Measurements from ENCODE around the gene RNASEH2C.
"Not testable (repeated sequence)": the region's sequence is repeated elsewhere in the genome, so short reads cannot be mapped to it uniquely, and the experiment has no call there.

Gene RNASEH2C

DNA sequence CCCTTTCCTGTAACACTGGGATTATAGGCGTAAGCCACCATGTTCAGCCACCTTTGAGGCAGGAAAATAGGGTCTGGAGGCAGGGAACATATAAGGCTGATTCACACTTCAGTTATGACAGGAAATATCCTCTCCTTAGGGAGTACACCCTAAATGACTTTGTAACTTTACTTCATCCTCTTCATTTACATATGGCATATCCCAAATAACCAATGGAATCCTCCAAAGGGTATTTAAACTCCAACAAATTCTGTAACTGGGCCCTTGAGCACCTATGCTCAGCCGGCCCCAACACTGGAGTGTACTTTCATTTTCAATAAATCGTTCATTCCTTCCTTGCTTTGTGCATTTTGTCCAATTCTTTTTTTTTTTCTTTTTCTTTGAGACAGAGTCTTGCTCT lies 10.2 kb downstream of the RNASEH2C start:
- no peaks in the 10 kb centered on the region for H3K9me3 ChIP-seq (ENCODE audit: control insufficient read depth in 1 of 2, low read length in 2 of 2)
- no peak overlapping the region for H3K4me3 ChIP-seq (ENCODE audit: low read depth in 1 of 2, low read length in 2 of 2)
- H3K36me3 ChIP-seq (ENCODE audit: control insufficient read depth in 1 of 2, insufficient read depth in 2 of 2, low read length in 2 of 2), result peaks cover 19 to 24% of the 10 kb centered on the region in 2 donors
- H3K27ac ChIP-seq (ENCODE audit: low read depth, low read length), result no peak overlapping the region
- no peak overlapping the region for H3K9ac ChIP-seq (ENCODE audit: low read depth in 1 of 2, low read length in 2 of 2)
- H3K27me3 ChIP-seq (ENCODE audit: control insufficient read depth in 1 of 2, insufficient read depth in 2 of 2, low read length in 2 of 2), result no peaks in the 10 kb centered on the region
- peaks cover 5 to 8% of the 10 kb centered on the region in 2 donors for H3K4me1 ChIP-seq (ENCODE audit: control insufficient read depth in 1 of 2, insufficient read depth in 2 of 2, low read length in 2 of 2)

DNA sequence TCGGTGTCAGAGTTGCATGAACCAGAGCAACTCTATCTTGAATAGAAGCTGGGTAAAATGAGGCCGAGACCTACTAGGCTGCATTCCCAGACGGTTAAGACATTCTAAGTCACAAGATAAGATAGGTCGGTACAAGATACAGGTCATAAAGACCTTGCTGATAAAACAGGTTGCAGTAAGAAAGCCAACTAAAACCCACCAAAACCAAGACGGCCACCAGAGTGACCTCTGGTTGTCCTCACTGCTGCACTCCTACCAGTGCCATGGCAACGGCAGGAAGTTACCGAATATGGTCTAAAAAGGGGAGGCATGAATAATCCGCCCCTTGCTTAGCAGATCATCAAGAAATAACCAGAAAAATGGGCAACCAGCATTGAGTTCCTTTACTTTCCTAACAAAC lies 10.9 kb downstream of the RNASEH2C start:
- peaks cover 12 to 16% of the 10 kb centered on the region in 2 donors for H3K36me3 ChIP-seq (ENCODE audit: control insufficient read depth in 1 of 2, insufficient read depth in 2 of 2, low read length in 2 of 2)
- H3K4me3 ChIP-seq (ENCODE audit: low read depth in 1 of 2, low read length in 2 of 2), result no peak overlapping the region
- H3K27ac ChIP-seq (ENCODE audit: low read depth, low read length), result no peak overlapping the region
- H3K9me3 ChIP-seq (ENCODE audit: control insufficient read depth in 1 of 2, low read length in 2 of 2), result no peaks in the 10 kb centered on the region
- H3K4me1 ChIP-seq (ENCODE audit: control insufficient read depth in 1 of 2, insufficient read depth in 2 of 2, low read length in 2 of 2), result peaks cover 5 to 8% of the 10 kb centered on the region in 2 donors
- no peak overlapping the region for H3K9ac ChIP-seq (ENCODE audit: low read depth in 1 of 2, low read length in 2 of 2)
- no peaks in the 10 kb centered on the region for H3K27me3 ChIP-seq (ENCODE audit: control insufficient read depth in 1 of 2, insufficient read depth in 2 of 2, low read length in 2 of 2)

DNA sequence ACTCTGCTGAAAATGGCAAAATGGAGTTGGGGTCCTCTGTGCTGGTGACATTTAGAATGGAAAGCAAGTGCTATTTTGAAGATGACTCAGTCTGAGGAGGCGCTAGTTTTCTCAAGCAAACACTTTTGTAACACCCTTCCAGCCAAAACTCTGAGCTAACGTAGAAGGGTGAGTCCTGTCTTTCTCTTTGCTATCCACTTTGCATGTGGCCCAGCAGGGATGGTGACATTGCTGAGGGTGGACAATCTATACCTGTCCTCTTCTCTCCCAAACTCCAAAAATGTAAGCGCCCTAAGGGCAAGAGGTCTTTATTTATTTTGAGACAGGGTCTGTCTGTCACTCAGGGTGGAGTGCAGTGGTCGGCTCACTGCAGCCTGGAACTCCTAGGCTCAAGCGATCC lies 12.1 kb downstream of the RNASEH2C start:
- peaks cover 2 to 4% of the 10 kb centered on the region in 2 donors for H3K36me3 ChIP-seq (ENCODE audit: control insufficient read depth in 1 of 2, insufficient read depth in 2 of 2, low read length in 2 of 2)
- no peaks in the 10 kb centered on the region for H3K9me3 ChIP-seq (ENCODE audit: control insufficient read depth in 1 of 2, low read length in 2 of 2)
- no peaks in the 10 kb centered on the region for H3K27me3 ChIP-seq (ENCODE audit: control insufficient read depth in 1 of 2, insufficient read depth in 2 of 2, low read length in 2 of 2)
- H3K4me1 ChIP-seq (ENCODE audit: control insufficient read depth in 1 of 2, insufficient read depth in 2 of 2, low read length in 2 of 2), result peaks cover 5 to 8% of the 10 kb centered on the region in 2 donors
- no peak overlapping the region for H3K4me3 ChIP-seq (ENCODE audit: low read depth in 1 of 2, low read length in 2 of 2)
- no peak overlapping the region for H3K27ac ChIP-seq (ENCODE audit: low read depth, low read length)
- H3K9ac ChIP-seq (ENCODE audit: low read depth in 1 of 2, low read length in 2 of 2), result no peak overlapping the region

DNA sequence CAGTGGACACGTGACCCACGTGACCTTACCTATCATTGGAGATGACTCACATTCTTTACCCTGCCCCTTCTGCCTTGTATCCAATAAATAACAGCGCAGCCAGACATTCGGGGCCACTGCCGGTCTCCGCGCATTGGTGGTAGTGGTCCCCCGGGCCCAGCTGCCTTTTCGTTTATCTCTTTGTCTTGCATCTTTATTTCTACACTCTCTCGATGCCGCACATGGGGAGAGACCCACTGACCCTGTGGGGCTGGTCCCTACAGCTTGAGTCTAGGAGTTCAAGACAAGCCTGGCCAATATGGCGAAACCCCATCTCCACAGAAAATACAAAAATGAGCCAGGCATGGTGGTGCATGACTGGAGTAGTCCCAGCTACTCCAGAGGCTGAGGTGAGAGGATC lies 13.6 kb downstream of the RNASEH2C start:
- H3K4me3 ChIP-seq (ENCODE audit: low read depth in 1 of 2, low read length in 2 of 2); H3K4me1 ChIP-seq (ENCODE audit: control insufficient read depth in 1 of 2, insufficient read depth in 2 of 2, low read length in 2 of 2); H3K27ac ChIP-seq (ENCODE audit: low read depth, low read length); H3K9me3 ChIP-seq (ENCODE audit: control insufficient read depth in 1 of 2, low read length in 2 of 2); H3K27me3 ChIP-seq (ENCODE audit: control insufficient read depth in 1 of 2, insufficient read depth in 2 of 2, low read length in 2 of 2); H3K36me3 ChIP-seq (ENCODE audit: control insufficient read depth in 1 of 2, insufficient read depth in 2 of 2, low read length in 2 of 2); H3K9ac ChIP-seq (ENCODE audit: low read depth in 1 of 2, low read length in 2 of 2): not testable (repeated sequence)

DNA sequence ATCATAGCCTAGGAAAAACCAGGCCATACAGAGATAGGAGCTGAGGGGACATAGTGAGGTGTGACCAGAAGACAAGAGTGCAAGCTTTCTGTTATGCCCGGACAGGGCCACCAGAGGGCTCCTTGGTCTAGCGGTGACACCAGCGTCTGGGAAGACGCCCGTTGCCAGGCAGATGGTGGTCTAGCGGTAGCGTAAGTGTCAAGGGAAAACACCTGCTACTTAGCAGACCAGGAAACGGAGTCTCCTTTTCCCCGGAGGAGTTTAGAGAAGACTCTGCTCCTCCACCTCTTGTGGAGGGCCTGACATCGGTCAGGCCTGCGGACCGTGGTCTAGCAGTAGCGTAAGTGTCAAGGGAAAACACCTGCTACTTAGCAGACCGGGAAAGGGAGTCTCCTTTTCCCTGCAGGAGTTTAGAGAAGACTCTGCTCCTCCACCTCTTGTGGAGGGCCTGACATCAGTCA lies 14.3 kb downstream of the RNASEH2C start:
- H3K4me1 ChIP-seq (ENCODE audit: control insufficient read depth in 1 of 2, insufficient read depth in 2 of 2, low read length in 2 of 2), result not testable (repeated sequence)

DNA sequence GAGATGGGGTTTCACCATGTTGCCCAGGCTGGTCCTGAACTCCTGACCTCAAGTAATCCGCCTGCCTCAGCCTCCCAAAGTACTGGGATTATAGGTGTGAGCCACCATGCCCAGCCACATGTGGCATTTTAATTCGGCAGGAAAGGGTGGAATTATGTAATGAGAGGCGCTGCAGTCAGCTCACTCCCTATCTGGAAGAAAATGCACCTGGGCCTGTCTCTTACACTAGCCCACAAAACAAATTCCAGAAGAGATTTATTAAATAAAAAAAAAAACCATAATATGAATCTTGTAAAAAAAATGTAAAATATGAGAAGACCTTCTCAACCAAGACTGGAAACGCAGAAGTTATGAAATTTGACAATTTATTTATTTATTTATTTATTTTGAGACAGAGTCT lies 16.8 kb downstream of the RNASEH2C start:
- no peaks in the 10 kb centered on the region for H3K9me3 ChIP-seq (ENCODE audit: control insufficient read depth in 1 of 2, low read length in 2 of 2)
- no peak overlapping the region for H3K9ac ChIP-seq (ENCODE audit: low read depth in 1 of 2, low read length in 2 of 2)
- H3K36me3 ChIP-seq (ENCODE audit: control insufficient read depth in 1 of 2, insufficient read depth in 2 of 2, low read length in 2 of 2), result no peaks in the 10 kb centered on the region
- H3K27ac ChIP-seq (ENCODE audit: low read depth, low read length), result no peak overlapping the region
- H3K27me3 ChIP-seq (ENCODE audit: control insufficient read depth in 1 of 2, insufficient read depth in 2 of 2, low read length in 2 of 2), result no peaks in the 10 kb centered on the region
- H3K4me1 ChIP-seq (ENCODE audit: control insufficient read depth in 1 of 2, insufficient read depth in 2 of 2, low read length in 2 of 2), result no peaks in the 10 kb centered on the region
- no peak overlapping the region for H3K4me3 ChIP-seq (ENCODE audit: low read depth in 1 of 2, low read length in 2 of 2)

More for the DNA sequence above, 14.3 kb downstream of the RNASEH2C start:
- not testable (repeated sequence) for H3K9me3 ChIP-seq (ENCODE audit: control insufficient read depth in 1 of 2, low read length in 2 of 2); H3K27me3 ChIP-seq (ENCODE audit: control insufficient read depth in 1 of 2, insufficient read depth in 2 of 2, low read length in 2 of 2); H3K27ac ChIP-seq (ENCODE audit: low read depth, low read length); H3K36me3 ChIP-seq (ENCODE audit: control insufficient read depth in 1 of 2, insufficient read depth in 2 of 2, low read length in 2 of 2); H3K9ac ChIP-seq (ENCODE audit: low read depth in 1 of 2, low read length in 2 of 2)
- peak overlapping the region; percentile 36 to 54 for H3K4me3 ChIP-seq (ENCODE audit: low read depth in 1 of 2, low read length in 2 of 2)

DNA sequence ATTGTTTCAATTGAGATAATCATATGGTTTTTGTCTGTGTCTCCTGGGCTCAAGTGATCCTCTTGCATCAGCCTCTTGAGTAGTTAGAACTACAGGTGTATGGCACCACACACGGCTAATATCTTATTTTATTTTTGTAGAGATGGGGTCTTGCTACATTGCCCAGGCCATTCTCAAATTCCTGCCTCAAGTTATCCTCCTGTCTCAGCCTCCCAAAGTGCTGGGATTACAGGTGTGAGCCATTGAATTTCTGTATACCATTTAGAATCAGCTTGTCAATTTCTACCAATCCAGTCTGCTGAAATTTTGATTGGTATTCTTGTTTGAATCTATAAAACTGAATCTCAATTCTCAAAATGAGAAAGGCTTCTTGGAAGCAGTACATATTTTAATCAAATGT lies 18.9 kb downstream of the RNASEH2C start:
- no peak overlapping the region for H3K27ac ChIP-seq (ENCODE audit: low read depth, low read length)
- H3K9me3 ChIP-seq (ENCODE audit: control insufficient read depth in 1 of 2, low read length in 2 of 2), result no peaks in the 10 kb centered on the region
- H3K9ac ChIP-seq (ENCODE audit: low read depth in 1 of 2, low read length in 2 of 2), result no peak overlapping the region
- no peak overlapping the region for H3K4me3 ChIP-seq (ENCODE audit: low read depth in 1 of 2, low read length in 2 of 2)
- no peaks in the 10 kb centered on the region for H3K27me3 ChIP-seq (ENCODE audit: control insufficient read depth in 1 of 2, insufficient read depth in 2 of 2, low read length in 2 of 2)
- no peaks in the 10 kb centered on the region for H3K4me1 ChIP-seq (ENCODE audit: control insufficient read depth in 1 of 2, insufficient read depth in 2 of 2, low read length in 2 of 2)
- H3K36me3 ChIP-seq (ENCODE audit: control insufficient read depth in 1 of 2, insufficient read depth in 2 of 2, low read length in 2 of 2), result no peaks in the 10 kb centered on the region

DNA sequence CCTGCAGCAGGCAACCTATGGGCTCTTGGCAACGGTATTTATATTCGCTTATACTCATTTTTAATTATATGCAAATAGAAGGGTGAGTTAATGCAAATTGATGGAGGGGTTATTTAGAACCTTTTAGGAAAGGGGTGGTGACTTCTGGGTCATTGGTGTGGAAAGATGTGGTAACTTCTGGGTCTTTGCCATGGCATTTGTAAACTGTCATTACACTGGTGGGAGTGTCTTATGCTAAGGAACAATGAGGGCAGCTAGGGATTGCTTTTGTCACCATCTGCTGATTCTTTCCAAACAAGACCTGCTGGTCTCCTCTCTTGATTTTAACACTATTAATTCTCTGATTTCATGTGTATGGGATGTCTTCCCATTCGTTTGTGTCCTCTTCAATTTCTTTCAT lies 20.2 kb downstream of the RNASEH2C start:
- Histone ChIP-seq H3K36me3 (ENCODE audit: control insufficient read depth in 1 of 2, insufficient read depth in 2 of 2, low read length in 2 of 2) (no peaks in the 10 kb centered on the region), H3K9ac (ENCODE audit: low read depth in 1 of 2, low read length in 2 of 2) (no peak overlapping the region), H3K4me1 (ENCODE audit: control insufficient read depth in 1 of 2, insufficient read depth in 2 of 2, low read length in 2 of 2) (peaks cover 4 to 7% of the 10 kb centered on the region in 2 donors), H3K27me3 (ENCODE audit: control insufficient read depth in 1 of 2, insufficient read depth in 2 of 2, low read length in 2 of 2) (no peaks in the 10 kb centered on the region), H3K9me3 (ENCODE audit: control insufficient read depth in 1 of 2, low read length in 2 of 2) (no peaks in the 10 kb centered on the region), H3K4me3 (ENCODE audit: low read depth in 1 of 2, low read length in 2 of 2) (no peak overlapping the region), H3K27ac (ENCODE audit: low read depth, low read length) (no peak overlapping the region)

DNA sequence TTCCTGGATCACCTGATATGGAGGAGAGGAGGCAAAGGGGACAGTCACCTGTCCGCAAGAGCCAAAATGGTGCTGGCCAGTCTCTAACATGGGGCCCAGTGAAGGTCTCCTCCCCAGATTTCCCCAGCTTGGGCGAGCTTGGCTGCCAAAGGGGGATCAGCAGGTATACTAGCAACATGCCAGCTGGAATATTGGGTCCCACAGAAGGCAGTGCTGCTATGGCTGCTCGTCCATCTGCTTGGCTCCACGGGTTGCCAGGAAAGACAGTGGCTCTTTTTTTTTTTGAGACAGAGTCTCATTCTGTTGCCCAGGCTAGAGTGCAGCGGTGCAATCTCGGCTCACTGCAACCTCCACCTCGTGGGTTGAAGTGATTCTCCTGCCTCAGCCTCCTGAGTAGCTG lies 21.3 kb downstream of the RNASEH2C start:
- Histone ChIP-seq H3K9ac (ENCODE audit: low read depth in 1 of 2, low read length in 2 of 2) (no peak overlapping the region), H3K27me3 (ENCODE audit: control insufficient read depth in 1 of 2, insufficient read depth in 2 of 2, low read length in 2 of 2) (no peaks in the 10 kb centered on the region), H3K4me3 (ENCODE audit: low read depth in 1 of 2, low read length in 2 of 2) (no peak overlapping the region), H3K4me1 (ENCODE audit: control insufficient read depth in 1 of 2, insufficient read depth in 2 of 2, low read length in 2 of 2) (peaks cover 6 to 8% of the 10 kb centered on the region in 2 donors), H3K9me3 (ENCODE audit: control insufficient read depth in 1 of 2, low read length in 2 of 2) (no peaks in the 10 kb centered on the region), H3K27ac (ENCODE audit: low read depth, low read length) (no peak overlapping the region), H3K36me3 (ENCODE audit: control insufficient read depth in 1 of 2, insufficient read depth in 2 of 2, low read length in 2 of 2) (no peaks in the 10 kb centered on the region)

DNA sequence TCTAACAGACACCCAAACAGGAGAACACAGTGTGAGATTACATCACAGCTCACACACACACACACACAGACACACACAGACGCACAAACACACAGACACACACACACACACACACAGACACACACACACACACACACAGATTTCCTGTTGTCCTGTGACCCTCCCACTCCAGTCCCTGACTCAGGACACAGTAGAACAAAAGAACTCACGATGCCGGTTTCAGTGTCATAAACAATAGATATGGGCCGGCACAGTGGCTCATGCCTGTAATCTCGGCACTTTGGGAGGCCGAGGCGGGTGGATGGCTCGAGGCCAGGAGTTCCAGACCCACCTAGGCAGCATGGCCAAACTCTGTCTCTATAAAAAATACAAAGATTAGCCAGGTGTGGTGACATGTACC lies 22.4 kb downstream of the RNASEH2C start:
- Histone ChIP-seq H3K27ac (ENCODE audit: low read depth, low read length) (no peak overlapping the region), H3K9me3 (ENCODE audit: control insufficient read depth in 1 of 2, low read length in 2 of 2) (no peaks in the 10 kb centered on the region), H3K4me3 (ENCODE audit: low read depth in 1 of 2, low read length in 2 of 2) (no peak overlapping the region), H3K9ac (ENCODE audit: low read depth in 1 of 2, low read length in 2 of 2) (no peak overlapping the region), H3K27me3 (ENCODE audit: control insufficient read depth in 1 of 2, insufficient read depth in 2 of 2, low read length in 2 of 2) (no peaks in the 10 kb centered on the region), H3K4me1 (ENCODE audit: control insufficient read depth in 1 of 2, insufficient read depth in 2 of 2, low read length in 2 of 2) (peaks cover 9 to 17% of the 10 kb centered on the region in 2 donors), H3K36me3 (ENCODE audit: control insufficient read depth in 1 of 2, insufficient read depth in 2 of 2, low read length in 2 of 2) (no peaks in the 10 kb centered on the region)
